ENCODE results near the gene PPP1R16B.

PPP1R16B gene

DNA sequence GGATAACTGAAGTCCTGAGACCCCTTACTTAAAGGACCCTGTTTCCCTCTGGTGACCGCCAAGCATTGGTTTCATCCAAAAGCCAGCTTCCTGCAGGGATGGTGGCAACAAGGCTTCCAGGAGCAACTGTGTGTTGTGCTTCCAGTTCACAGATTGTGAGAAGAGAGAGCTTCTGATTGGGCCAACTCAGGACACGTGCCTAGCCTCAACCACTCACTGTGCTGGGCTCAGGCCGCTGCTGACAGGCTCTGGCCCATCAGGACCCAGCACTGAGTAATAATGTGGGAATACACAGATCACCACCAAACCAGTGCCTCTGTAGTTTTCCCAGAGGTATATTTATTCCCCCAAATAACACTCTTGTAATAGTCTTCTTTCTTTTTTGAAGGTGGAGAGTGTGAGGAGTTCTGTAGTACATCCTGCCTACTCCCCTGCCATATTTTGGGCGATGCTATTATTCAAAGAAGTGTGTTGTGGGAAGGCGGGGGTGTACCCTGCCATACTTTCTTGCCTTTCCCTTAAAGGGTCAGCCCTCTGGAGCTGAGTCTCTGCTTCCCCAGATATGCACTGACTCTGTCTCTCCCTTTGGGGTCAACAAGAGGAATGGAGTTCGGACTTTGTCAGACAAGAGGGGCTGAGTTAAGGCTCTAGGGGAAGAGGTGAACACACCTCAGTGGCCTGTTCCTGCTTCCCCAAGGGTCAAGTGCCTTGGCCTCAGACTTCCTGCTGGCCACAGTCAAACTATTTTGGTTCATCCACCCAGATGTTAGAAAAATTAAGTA, 23.2 kb downstream of the PPP1R16B start:
- no peak for DNase-seq

DNA sequence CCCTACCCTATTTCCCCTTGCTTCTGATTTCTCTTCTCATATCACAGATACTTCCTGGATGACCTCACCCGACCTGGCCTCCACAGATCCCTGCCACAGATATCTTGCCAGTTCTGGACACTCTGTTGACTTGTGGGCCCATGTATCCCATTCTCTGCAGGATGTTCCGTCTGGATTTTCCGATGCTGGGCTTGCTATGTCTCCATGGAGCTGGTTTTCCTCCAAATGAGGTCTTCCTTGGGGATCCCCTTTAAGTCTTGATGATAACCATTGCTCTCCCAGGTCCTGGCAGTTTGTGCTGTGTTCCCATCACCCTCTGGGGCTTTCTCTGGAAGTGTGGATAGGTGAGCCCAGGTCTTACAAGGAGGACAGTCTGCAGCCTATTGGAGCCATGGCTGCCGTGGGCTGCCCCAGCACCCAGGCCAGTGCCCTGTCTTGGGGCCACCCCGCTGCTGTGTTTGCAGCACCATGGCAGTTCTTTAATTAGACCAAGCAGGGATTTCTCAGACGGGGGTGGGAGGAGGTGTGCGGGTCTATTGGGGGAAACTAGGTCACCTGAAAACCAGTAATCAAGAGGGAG, 23.9 kb downstream of the PPP1R16B start:
- no peak for DNase-seq

DNA sequence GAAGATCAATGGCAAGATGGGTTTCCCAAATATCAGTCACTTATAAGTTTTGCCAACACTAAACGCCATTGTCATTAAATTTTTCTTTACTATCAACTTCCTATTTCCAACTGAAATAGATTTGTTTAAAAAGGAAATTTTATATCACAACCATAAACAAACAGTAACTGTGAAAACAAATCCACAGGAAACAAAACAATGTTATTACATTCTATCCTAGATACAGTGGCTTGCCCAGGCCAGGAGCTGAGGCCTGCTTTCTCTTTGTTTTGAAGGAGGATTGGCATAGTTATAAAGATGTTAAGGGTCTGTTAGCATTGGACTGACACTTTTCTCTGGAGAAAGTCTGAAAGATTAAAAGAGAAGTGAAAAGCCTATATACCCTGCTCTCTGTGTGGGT, 24.9 kb downstream of the PPP1R16B start:
- no peak for DNase-seq

DNA sequence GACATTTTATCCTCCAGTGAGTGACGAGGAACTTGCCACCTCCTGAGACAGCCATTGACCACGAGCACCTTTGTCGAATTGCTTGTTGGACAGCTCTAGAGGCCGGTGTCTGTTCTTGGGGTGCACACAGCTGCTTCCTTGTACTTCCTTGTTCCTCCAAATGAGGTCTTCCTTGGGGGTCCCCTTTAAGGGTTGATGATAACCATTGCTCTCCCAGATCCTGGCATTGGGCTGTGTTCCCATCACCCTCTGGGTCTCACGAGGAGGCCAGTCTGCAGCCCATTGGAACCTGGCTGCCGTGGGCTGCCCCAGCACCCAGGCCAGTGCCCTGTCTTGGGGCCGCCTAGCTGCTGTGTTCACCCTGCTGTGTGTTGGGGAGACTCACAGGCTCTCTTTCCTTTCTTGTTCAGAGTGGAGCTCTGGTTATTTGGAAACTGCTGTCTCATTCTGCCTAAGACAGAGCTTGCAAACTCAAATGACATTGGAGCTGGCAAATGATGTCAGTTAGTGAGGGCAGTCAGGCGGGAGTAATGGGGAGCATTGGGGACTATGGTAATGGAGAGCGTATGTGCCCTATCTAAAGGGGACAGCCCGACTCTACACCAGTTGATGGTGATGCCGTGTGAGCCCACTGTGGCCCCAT, 25.7 kb downstream of the PPP1R16B start:
- DNase-seq, result no peak

DNA sequence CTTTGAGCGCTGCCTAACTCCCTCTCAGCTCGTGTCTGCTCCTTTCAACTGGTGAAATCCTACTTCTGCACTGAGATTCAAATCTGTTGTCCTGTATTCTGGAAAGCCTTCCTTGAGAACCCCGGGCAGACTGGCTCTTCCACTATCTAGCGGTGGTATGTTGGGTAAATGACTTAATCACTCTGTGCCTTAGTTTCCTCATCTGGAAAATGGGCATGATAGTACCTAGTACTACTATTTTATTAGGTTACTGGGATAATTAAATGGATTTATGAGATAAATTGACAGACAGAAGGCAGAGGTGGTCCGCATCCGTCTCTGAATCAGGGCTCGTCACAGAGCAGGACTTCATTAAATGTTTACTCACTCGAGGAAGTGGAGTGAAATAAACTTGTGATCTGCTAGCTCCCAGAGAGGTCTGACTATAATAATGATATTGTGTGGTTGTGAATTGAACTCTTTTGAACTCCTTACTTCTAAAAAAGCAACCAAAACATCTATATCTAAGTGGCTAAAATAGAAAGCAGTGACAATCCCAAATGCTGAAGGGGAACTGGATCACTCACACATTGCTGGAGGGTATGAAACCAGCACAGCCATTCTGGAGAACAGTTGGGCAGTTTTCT, 26.6 kb downstream of the PPP1R16B start:
- no peak for DNase-seq

DNA sequence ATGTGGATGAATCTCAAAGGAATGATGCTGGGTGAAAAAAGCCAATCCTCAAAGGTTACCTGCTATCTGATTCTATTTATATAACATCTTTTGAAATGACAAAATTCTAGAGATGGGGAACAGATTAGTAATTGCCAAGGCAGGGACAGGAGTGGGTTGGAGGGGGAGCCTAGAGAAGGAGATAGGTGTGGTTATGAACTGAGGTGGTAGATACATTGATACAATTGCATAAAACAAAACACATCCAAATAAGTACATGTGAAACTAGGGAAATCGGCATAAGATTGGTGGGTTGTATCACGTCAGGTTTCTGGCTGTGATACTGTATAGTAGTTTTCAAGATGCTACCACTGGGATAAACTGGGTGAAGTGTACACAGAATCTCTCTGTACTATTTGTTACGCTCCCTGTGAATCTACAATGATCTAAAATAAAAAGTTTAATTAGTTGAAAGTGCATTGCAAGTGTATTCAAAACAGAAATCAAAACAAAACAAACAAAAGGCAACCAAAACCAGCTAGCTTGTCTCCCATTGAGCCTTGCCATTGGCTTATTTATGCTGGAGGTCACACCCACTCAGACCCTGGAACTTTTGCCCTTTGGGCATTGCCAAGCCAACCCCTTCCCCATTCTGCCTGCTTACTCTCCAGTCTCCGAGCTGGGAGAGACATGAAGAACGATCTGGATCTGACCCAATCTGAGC, 27.8 kb downstream of the PPP1R16B start:
- no peak for DNase-seq

DNA sequence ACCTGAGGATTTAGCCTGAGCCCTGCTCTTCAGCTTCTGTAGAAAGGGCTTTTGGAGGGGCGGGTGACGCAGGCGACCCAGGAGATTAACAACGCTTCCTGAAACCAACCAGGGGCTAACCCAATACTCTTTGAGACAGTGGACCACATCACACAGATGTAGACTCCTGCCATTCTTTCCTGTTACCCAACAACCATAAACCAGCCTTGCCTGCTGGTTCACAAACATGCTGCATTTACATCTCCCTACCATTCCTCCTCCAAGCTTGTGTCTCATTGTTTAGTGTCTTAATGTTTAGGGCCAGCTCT, 28.3 kb downstream of the PPP1R16B start:
- no peak for DNase-seq

DNA sequence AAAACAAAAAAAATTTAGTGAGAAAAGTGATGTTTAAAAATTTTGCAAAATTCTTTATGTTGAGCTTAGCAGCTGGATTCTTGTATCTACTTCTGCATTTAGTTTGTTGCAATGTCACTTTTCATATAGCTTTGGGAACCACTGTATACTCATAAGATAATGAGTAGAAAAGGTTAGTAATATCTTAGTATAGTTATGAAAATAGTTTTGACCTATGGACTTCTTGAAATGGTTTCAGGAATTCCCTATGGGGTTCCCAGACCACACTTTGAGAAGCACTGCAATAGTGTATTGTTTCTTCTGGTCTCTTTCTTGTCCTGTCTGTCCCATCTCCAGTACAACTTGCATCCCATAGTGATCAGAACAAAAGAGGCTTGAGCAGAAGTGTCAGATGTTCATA, 29.4 kb downstream of the PPP1R16B start:
- no peak for DNase-seq

DNA sequence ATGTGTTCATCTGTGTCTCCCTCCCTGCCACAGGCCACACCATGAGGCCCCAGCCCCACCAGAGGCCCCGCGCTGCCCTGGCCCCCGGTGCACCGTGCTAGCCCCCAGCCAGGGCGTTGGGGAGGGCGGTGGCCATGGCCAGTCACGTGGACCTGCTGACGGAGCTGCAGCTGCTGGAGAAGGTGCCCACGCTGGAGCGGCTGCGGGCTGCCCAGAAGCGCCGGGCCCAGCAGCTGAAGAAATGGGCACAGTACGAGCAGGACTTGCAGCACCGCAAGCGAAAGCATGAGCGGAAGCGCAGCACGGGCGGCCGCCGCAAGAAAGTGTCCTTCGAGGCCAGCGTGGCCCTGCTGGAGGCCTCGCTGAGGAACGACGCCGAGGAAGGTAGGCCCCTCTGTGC, 30.3 kb downstream of the PPP1R16B start:
- DNase-seq, result peak in 1 of 2 donors; percentile 37

DNA sequence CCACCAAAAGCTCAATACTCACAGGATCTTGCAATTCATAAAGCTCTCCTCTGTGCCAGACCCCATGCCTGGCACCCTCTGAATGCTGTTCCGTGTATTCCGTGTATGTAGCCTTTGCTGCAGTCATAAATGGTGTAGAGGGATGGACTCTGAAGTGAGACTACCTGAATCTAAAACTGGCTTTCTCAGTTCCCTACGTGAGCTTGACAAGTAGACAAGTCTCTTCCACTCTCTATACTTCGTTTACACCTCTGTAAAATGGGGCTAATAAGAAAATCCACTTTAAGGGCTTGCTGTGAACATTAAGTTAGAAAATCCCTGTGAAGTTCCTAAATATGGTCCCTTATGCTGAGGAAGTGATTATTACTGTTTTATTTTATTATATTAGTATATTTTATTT, 31.5 kb downstream of the PPP1R16B start:
- no peak for DNase-seq

DNA sequence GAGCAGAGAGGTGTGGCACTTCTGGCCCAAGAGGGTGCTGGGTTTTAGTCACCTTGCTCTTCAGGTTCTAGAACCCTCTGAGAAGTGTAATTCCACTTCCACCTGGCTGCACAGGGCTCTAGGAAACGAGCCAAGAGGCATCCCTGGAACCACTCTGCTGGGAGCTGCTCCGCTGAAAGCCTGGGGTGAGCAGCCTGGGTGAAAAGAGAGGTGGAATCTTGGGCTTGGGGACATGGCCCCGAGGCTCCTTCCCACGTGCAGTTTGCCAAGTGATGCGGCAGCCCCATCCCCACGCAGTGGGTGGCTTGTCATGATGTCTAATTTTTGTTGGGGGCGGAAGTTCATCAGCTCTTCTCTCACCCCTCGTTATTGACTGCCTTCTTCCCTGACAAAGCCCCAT, 32.8 kb downstream of the PPP1R16B start:
- no peak for DNase-seq

DNA sequence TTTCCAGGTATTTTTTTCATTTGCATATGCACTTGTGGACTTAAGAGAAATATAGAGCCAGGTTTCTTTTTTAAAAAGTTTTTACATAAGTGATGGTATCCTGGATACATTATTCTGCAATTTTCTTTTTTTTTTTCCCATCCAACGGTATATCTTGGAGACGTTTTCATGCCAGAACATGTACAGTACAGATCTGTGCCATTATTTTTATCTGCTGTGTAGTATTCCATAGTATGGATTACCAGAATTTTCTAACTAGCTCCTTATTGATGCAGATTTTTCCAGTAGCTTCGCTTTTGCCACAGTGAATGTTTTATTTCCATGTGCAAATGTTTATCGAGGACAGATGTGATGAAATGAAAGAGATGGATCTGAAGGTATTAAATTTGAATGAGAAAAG, 34.1 kb downstream of the PPP1R16B start:
- no peak for DNase-seq

DNA sequence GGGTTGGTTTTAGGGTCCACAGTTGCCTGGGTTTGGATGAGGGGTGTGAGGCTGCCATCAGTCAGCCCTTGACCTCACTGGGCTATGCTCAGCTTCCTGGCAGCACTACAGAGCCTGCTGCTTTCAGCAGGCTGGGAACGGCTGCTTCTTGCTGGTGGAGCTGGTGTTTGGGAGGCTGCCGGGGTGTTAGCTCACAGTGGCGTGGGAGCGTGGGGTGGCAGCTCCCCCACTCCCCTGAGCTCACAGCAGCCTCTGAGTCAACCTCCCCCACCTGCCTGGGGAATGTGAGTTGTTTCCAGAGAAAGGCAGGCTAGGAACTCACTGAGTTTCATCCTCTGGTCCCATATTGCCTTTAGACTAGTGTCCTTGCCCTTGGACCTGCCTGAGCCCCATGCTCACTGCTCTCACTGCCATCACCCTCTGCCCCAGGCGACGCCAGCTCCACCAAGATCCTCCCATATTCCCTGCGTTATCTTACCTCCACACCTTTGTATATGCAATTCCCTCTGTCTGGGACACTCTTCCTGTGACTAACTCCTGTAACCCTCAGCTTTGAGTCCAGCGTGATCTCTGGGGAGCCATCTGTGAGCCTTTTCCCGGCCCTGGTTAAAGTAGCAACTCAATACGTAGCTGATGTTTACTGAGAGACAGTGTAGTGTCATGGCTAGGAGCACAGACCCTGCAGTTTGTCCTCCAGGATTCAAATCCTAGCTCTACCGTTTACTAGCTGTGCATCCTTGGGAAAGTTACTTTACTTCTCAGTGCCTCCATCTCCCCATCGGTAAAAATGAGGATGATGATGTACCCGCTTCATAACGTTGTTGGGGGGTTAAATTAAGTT, 34.8 kb downstream of the PPP1R16B start:
- peak; percentile 27 to 62 for DNase-seq

DNA sequence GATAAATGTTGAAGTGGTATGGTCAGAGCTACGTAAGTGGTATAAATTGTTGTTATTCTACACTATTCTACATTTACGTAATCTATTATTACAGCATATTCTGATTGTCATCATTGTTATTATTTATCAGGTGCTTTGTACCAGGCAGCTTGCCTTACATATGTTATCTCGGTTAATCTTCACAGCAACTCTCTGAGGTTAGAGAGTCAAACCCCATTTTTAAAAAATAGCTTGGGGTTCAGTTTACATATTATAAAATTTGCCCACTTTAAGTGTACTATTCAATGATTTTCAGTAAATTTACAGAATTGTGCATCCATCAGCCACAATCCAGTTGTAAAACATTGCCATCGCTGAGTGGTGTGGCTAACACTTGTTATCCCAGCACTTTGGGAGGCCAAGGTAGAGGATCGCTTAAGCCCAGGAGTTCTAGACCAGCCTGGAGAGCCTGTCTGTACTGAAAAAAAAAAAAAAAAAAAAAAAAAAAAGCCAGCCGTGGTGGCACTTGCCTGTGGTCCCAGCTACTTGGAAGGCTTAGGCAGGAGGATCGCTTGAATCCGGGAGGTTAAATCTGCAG, 35.5 kb downstream of the PPP1R16B start:
- no peak for DNase-seq

DNA sequence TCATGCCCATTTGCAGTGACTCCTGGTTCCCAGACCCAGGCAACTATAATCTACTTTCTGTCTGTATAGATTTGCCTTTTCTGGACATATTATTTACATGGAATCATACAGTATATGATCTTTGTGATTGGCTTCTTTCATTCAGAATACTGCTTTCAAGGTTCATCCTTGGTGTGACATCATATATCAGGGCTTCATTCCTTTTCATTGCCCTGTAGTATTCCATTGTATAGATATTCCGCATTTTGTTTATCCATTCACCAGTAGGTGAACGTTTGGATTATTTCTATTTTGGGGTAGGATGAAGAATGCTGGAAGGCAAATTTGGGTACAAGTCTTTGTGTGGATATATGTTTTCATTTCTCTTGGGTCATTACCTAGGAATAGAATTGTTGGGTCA, 36.1 kb downstream of the PPP1R16B start:
- no peak for DNase-seq

DNA sequence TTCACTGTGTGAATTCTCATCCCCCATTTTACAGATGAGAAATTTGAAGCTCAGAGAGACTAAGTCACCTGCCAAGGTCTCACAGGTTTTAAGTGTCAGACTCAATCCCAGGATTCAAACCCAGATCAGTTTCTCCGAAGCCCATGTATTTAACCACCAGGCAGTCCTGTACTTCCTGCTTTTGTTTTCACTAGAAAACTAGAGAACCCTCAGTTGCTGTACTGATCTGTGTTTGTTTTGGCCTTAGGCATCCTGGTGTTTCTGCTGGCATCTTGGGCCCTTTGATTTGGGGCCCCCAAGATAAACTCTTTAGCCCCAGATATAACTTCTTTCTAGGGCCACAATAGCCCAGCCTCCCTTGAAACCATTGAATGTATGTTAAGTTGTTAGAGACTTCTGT, 36.5 kb downstream of the PPP1R16B start:
- no peak for DNase-seq

DNA sequence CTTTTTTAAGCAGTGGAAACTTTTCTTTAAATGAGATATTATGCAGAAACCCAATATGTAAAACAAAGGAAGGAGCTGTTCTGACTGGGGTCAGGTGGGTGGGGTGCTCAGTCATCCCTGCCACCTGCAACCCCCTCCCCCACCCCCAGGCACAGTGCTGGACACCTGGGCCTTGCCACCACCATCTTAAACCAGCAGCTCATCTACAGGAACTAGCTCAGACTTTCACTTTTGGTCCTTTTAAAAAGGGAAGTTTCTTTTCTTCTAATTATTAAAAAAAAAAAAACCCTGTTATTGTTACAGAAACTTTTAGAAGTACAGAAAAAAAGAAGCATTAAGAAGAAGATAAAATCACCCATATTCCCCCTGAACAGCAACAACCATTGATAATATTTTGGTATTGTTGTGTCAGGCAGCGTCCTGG, 37.1 kb downstream of the PPP1R16B start:
- DNase-seq, result no peak

DNA sequence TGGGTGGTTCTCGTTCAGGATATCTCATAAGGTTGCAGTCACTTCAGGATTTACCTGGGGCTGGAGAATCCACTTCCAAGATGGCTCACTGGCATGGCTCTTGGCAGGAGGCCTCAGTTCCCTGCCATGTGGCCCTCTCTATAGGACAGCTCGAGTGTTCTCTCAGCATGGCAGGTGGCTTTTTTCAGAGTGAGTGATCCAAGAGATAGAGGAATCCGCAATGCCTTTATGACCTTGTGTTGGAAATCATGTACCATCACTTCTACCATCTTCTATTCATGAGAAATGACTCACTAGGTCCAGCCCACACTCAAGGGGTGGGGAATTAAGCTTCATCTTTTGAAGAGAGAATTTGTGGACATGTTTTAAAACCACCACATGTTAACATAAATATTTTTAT, 37.8 kb downstream of the PPP1R16B start:
- DNase-seq, result no peak

DNA sequence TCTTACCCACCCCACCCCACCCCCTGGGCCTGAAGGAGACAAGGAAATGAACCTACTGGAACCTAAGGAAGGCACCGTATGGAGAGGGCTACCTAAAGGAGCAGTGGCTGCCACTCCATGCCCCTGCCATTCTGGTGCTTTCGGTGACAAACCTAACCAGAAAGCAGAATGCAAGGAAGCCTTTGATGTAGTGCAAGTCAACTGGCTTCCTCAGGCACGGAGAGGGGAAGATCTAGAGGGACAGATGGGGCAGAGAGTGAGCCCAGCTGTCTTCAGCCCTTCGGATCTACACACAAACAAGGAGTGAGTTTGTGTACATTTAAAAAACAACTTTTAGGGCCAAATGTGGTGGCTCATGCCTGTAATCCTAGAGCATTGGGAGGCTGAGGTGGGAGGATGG, 39.5 kb downstream of the PPP1R16B start:
- DNase-seq, result no peak

DNA sequence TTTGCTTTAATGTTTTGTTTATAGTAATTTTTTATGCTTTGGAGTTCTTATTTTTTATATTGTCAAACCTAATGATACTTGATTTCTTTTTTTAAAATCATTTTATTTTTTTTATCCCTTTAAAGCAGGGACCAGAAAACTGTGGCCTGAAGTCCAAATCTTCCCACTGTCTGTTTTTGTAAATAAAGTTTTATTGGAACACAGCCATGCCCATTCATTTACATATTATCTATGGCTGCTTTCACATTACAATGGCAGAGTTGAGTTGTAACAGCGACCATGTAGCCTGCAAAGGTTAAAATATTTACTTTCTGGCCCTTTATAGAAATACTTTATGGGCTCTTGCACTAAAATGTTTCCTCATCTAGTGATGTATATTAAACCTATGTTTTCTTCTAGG, 42.3 kb downstream of the PPP1R16B start:
- no peak for DNase-seq

DNA sequence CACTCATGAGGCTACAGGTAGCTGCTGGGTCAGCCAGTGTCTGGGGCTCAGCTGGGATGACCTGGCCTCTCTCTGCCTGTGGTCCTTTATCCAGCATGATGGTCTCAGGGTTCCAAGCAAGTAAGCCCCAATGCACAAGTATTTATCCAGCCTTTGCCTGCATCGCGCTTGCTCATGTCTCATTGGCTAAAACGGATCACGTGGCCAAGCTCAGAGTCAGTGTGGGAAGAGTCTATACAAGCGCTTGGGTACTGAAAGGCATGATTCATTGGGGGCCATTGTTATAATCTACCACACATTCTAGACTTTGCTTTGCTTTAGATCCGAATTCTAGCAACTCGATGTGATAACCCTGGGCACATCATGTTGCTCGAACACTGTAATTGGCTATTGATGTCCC, 48.3 kb downstream of the PPP1R16B start:
- DNase-seq, result no peak

DNA sequence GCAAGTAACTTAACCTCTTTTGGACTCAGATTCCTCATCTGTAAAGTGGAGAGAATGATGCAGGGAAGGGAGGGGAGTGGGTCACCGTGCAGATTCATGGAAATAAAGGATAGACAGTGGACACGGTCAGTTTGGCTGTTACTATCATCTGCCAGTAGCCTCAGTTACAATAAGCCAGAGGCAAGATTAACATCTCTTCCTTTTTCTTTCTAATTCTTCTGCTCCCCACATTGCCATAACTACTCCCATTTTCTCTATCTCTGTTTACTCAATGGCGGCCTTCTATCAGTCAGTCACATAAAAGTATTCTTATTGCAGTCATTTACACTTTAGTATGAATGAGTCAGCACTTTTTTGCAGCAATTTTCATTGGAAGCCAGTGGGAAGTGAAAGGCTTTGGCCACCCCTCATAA, 49.2 kb downstream of the PPP1R16B start:
- DNase-seq, result no peak
